HepG2 (cell line): ENCODE results near the gene ANAPC1. TPM values are rescaled to one million over a fixed set of nuclear protein-coding genes. Genes with fewer than 3 reads are reported as not detected.

Experiments
- ATAC-seq: fragments of 200-7000 bp; cut with Tn5 transposase; 3 replicates; pipeline ENCODE4 v1.9.1; 2020; ENCODE audit warnings: mild to moderate bottlenecking, moderate library complexity
- BruUV-seq: library from RNA; stranded (reverse); fragments of 400-500 nt; replicated peaks from 2 replicates; lab custom pipeline; 2021; lab: Mats Ljungman, UMichigan
- CTCF ChIA-PET: fragments of 300-600 bp; formaldehyde crosslinking; extraction: SDS; loops from one replicate; lab custom pipeline; 2021; ENCODE audit warnings: low total read pairs, inconsistent platforms, low intra/inter-chr PET ratio; lab: Yijun Ruan, JAX
- POLR2A ChIA-PET: fragments of 350-600 bp; sonication (Branson Sonifier 250); formaldehyde crosslinking; loops from one replicate; lab custom pipeline; 2020; ENCODE audit warnings: antibody characterized with exemption, inconsistent platforms; lab: Yijun Ruan, JAX
- DNase-seq: peaks from one replicate; pipeline ENCODE4 v3.0.0-alpha.2; 2015; ENCODE audit warnings: low spot score
- FAIRE-seq: peaks from 3 replicates; lab custom pipeline; 2011; peaks lifted over from hg19 to GRCh38; lab: Jason Lieb, UNC
- H2AFZ ChIP-seq: one replicate; pipeline ENCODE4 v1.6.1; 2011; ENCODE audit warnings: low read length, inconsistent platforms
- H3K27ac ChIP-seq: fragments of 300-600 bp; 3 replicates; pipeline ENCODE4 v1.8.0; 2011; ENCODE audit warnings: mixed run types, mild to moderate bottlenecking, mixed read lengths, low read length, inconsistent platforms; ENCODE audit not compliant: insufficient read depth; ENCODE audit errors: extremely low read length
- H3K27me3 ChIP-seq, 2 experiments: fragments of 200-600 bp in 1 of 2; 2 replicates in 1 of 2; 3 replicates in 1 of 2; pipeline versions ENCODE4 v1.6.0 to v1.8.0; 2011; ENCODE audit warnings: low read length in 2 of 2, mild to moderate bottlenecking in 2 of 2, moderate library complexity in 2 of 2, inconsistent platforms in 1 of 2; ENCODE audit not compliant: insufficient read depth in 2 of 2, control insufficient read depth in 1 of 2
- H3K36me3 ChIP-seq, 2 experiments: fragments of 200-600 bp in 1 of 2; replicated peaks in 1 of 2; 2 replicates in 1 of 2; 3 replicates in 1 of 2; pipeline versions ENCODE4 v1.5.1 to v1.8.0; 2011; ENCODE audit warnings: low read length in 2 of 2, inconsistent platforms in 1 of 2; ENCODE audit not compliant: insufficient read depth in 2 of 2, control insufficient read depth in 1 of 2
- H3K4me1 ChIP-seq: 2 replicates; pipeline ENCODE4 v1.5.1; 2012; ENCODE audit warnings: low read length, inconsistent platforms; ENCODE audit not compliant: insufficient read depth
- H3K4me2 ChIP-seq: 2 replicates; pipeline ENCODE4 v1.6.0; 2011; ENCODE audit warnings: low read depth, low read length, inconsistent platforms
- H3K4me3 ChIP-seq, 3 experiments: fragments of 200-600 bp in 1 of 3; sonication (generic), shearing (Covaris generic) in 1 of 3; replicated peaks in 1 of 3; 2 replicates each; pipeline ENCODE4 v1.5.1; 2011 to 2016; ENCODE audit warnings: low read length in 3 of 3, inconsistent platforms in 2 of 3, low read depth in 2 of 3, mild to moderate bottlenecking in 2 of 3, control low read depth in 1 of 3, mixed read lengths in 1 of 3; ENCODE audit not compliant: insufficient read depth in 1 of 3
- H3K79me2 ChIP-seq: one replicate; pipeline ENCODE4 v1.6.1; 2011; ENCODE audit warnings: low read length, inconsistent platforms; ENCODE audit not compliant: insufficient read depth
- H3K9ac ChIP-seq: 2 replicates; pipeline ENCODE4 v1.6.0; 2011; ENCODE audit warnings: mild to moderate bottlenecking, low read depth, low read length, inconsistent platforms; ENCODE audit not compliant: insufficient read depth
- H3K9me3 ChIP-seq: 2 replicates; pipeline ENCODE4 v1.5.1; 2012; ENCODE audit warnings: mild to moderate bottlenecking, low read length
- H4K20me1 ChIP-seq: 2 replicates; pipeline ENCODE4 v1.6.0; 2011; ENCODE audit warnings: inconsistent platforms, mild to moderate bottlenecking, low read length, moderate library complexity; ENCODE audit not compliant: insufficient read depth
- RBFOX2 ChIP-seq: fragments of 200-400 bp; formaldehyde crosslinking; IDR thresholded peaks from 2 replicates; pipeline ENCODE4 v1.6.1; 2017; ENCODE audit warnings: low read depth, mild to moderate bottlenecking, low read length
- SMAD9 ChIP-seq: sonication (generic); formaldehyde crosslinking; IDR thresholded peaks from 2 replicates; pipeline ENCODE4 v1.5.1; 2020; ENCODE audit warnings: mild to moderate bottlenecking, missing genetic modification reagents
- ZFP37 ChIP-seq: sonication (generic); formaldehyde crosslinking; IDR thresholded peaks from 2 replicates; pipeline ENCODE4 v1.4.0; 2020; ENCODE audit warnings: missing genetic modification reagents, borderline replicate concordance
- ZNF605 ChIP-seq: sonication (generic); formaldehyde crosslinking; IDR thresholded peaks from 2 replicates; pipeline ENCODE4 v1.8.0; 2022; ENCODE audit warnings: mild to moderate bottlenecking, missing genetic modification reagents
- WGBS: methylation state at CpG from one replicate; pipeline ENCODE4 v1.1.6; 2017; ENCODE audit warnings: low lambda C conversion rate; 5-methylcytosine and 5-hydroxymethylcytosine counted together
- in situ Hi-C: cut with HindIII; loops from 2 replicates; pipeline ENCODE4 v1.10.0; 2017; ENCODE audit warnings: low pct_unique_long_range_greater_than_20kb; ENCODE audit not compliant: extremely low pct_ligation_motif_present
- intact Hi-C: fragments of 100-400 bp; cut with micrococcal nuclease; formaldehyde crosslinking; loops from one replicate; pipeline ENCODE4 v1.10.0; 2022; ENCODE audit not compliant: unreplicated experiment
- polyA plus RNA-seq, 8 experiments: library from polyadenylated mRNA; depleted of rRNA in 3 of 8; stranded (reverse) in 7 of 8; unstranded in 1 of 8; fragments of >200 nt; fragmentation: Illumina TruSeq in 4 of 8; extraction: Trizol in 4 of 8; gene quantifications; 2 replicates each; pipeline versions ENCODE4 v1.2.1 to v1.2.3, GENCODE V29; 2011 to 2016; ENCODE audit warnings: low read depth in 4 of 8, missing spikeins in 1 of 8, mixed read lengths in 1 of 8; ENCODE audit not compliant: insufficient read depth in 1 of 8
- total RNA-seq, 5 experiments: library from RNA; depleted of rRNA; stranded (reverse); fragments of >200 nt; fragmentation: Illumina TruSeq; extraction: Trizol; gene quantifications; 2 replicates each; pipeline ENCODE4 v1.2.3, GENCODE V29; 2016; ENCODE audit warnings: low read depth in 1 of 5
- TF ChIP-seq, protein P1 (sequence below): sonication (generic); formaldehyde crosslinking; IDR thresholded peaks from 2 replicates; pipeline ENCODE4 v1.5.1; 2020; ENCODE audit warnings: missing genetic modification reagents, mild to moderate bottlenecking, borderline replicate concordance
- TF ChIP-seq, protein P2 (sequence below): sonication (generic); formaldehyde crosslinking; IDR thresholded peaks from 2 replicates; pipeline ENCODE4 v1.5.0; 2020; ENCODE audit warnings: missing genetic modification reagents

The ANAPC1 gene
- total and polyA plus RNA-seq, 2 of the 13 experiments (the other 11 are each of a cell fraction or from before 2014, with no cell fraction given) = 50.0 to 89.7 TPM

- CTCF ChIA-PET = no interaction called here
- no peak overlapping the region for H3K27ac ChIP-seq
- ATAC-seq (no peak), FAIRE-seq (no peak), DNase-seq (no peak)
- H3K4me2 ChIP-seq = no peak overlapping the region
- POLR2A ChIA-PET = interaction anchor here (1.1 to 1.4 kb wide), 2 partner anchors 9 to 14 kb away, joined by 3 to 4 read pairs; no protein-coding TSS in a partner anchor
- peaks cover 89% of the 10 kb centered on the region for H3K79me2 ChIP-seq
- peaks cover 99% of the 10 kb centered on the region for H3K4me1 ChIP-seq
- intact Hi-C loops = no loop called here
- no peak overlapping the region for H3K4me3 ChIP-seq
- WGBS = 85% methylated on average over 4 of the region's 4 CpGs
- H4K20me1 ChIP-seq = no peaks in the 10 kb centered on the region
- H3K9ac ChIP-seq = no peak overlapping the region
- no peaks in the 10 kb centered on the region for H3K9me3 ChIP-seq
- peaks cover 3 to 7% of the 10 kb centered on the region in 2 experiments; a peak in 2 of 5 replicates for H3K36me3 ChIP-seq
- BruUV-seq = TSS peak; percentile 7
- TF ChIP-seq SMAD9 (no peak), ZNF605 (CRISPR knock-in tag) (no peak), RBFOX2 (0 out of 2 replicates have a peak, but pooled peaks have one; percentile 22), ZFP37 (CRISPR knock-in tag) (no peak)
- TF ChIP-seq, protein P1, sequence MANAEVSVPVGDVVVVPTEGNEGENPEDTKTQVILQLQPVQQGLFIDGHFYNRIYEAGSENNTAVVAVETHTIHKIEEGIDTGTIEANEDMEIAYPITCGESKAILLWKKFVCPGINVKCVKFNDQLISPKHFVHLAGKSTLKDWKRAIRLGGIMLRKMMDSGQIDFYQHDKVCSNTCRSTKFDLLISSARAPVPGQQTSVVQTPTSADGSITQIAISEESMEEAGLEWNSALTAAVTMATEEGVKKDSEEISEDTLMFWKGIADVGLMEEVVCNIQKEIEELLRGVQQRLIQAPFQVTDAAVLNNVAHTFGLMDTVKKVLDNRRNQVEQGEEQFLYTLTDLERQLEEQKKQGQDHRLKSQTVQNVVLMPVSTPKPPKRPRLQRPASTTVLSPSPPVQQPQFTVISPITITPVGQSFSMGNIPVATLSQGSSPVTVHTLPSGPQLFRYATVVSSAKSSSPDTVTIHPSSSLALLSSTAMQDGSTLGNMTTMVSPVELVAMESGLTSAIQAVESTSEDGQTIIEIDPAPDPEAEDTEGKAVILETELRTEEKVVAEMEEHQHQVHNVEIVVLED = 0 out of 2 replicates have a peak, but pooled peaks have one; percentile 22
- TF ChIP-seq, protein P2, sequence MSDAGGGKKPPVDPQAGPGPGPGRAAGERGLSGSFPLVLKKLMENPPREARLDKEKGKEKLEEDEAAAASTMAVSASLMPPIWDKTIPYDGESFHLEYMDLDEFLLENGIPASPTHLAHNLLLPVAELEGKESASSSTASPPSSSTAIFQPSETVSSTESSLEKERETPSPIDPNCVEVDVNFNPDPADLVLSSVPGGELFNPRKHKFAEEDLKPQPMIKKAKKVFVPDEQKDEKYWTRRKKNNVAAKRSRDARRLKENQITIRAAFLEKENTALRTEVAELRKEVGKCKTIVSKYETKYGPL (CRISPR knock-in tag) = no peak
- in situ Hi-C loops = no loop called here
- H2AFZ ChIP-seq = no peak overlapping the region
- no peaks in the 10 kb centered on the region for H3K27me3 ChIP-seq
Observed at GRCh38 chr2:111905990-111906735, 22.2 kb upstream of the ANAPC1 start.
